Duodenal mucosa (tissue), 2 donors: ENCODE results near the gene FIBIN.
"Not testable (repeated sequence)": the region's sequence is repeated elsewhere in the genome, so short reads cannot be mapped to it uniquely, and the experiment has no call there.

Source experiments
- H3K27ac ChIP-seq: one replicate; pipeline ENCODE4 v1.7.0; 2013; ENCODE audit warnings: low read depth, low read length
- H3K27me3 ChIP-seq, 2 donors: one replicate each; pipeline ENCODE4 v1.7.0; 2013; ENCODE audit warnings: low read length in 2 of 2, control low read depth in 1 of 2; ENCODE audit not compliant: insufficient read depth in 2 of 2, control insufficient read depth in 1 of 2
- H3K36me3 ChIP-seq, 2 donors: one replicate each; pipeline ENCODE4 v1.7.0; 2013; ENCODE audit warnings: low read length in 2 of 2, control low read depth in 1 of 2; ENCODE audit not compliant: insufficient read depth in 2 of 2, control insufficient read depth in 1 of 2
- H3K4me1 ChIP-seq, 2 donors: one replicate each; pipeline ENCODE4 v1.7.0; 2013; ENCODE audit warnings: low read length in 2 of 2, control low read depth in 1 of 2; ENCODE audit not compliant: insufficient read depth in 2 of 2, control insufficient read depth in 1 of 2
- H3K4me3 ChIP-seq, 2 donors: one replicate each; pipeline ENCODE4 v1.7.0; 2013; ENCODE audit warnings: low read length in 2 of 2, low read depth in 1 of 2
- H3K9ac ChIP-seq, 2 donors: one replicate each; pipeline ENCODE4 v1.7.0; 2013; ENCODE audit warnings: low read length in 2 of 2, low read depth in 1 of 2
- H3K9me3 ChIP-seq, 2 donors: one replicate each; pipeline ENCODE4 v1.7.0; 2013; ENCODE audit warnings: low read length in 2 of 2, control low read depth in 1 of 2; ENCODE audit not compliant: control insufficient read depth in 1 of 2

The FIBIN gene

DNA sequence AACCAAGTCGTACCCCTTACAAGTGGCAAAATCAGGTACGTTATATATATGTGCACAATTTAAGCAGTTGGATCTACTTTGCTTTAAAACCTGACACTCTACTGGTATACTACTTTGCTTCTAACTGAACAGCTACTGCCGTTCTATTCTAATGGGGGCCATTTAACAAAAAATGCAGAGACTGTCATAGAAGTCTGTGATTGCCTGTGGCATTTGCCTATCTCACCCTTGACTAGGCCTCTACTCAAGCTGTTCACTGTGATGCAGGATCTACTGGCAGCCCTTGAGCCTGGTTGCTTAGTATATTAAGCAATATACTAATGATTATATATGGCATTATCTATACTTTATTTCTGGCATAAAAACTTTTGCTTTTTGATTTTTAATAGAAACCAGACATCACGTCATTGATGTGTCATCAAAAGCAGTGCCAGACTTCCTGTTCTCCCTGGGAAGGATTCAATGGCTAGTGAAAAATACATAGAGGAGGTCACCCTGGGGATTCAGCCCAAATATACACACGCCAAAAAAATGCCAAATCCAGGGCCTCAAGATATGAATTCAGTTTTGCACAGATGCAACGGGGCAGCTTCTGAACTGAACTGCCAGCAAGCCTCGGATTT lies 40.0 kb upstream of the FIBIN start:
- Histone ChIP-seq H3K4me3 (no peak overlapping the region), H3K36me3 (no peaks in the 10 kb centered on the region), H3K27ac (no peak overlapping the region), H3K4me1 (no peaks in the 10 kb centered on the region), H3K9me3 (no peaks in the 10 kb centered on the region), H3K9ac (no peak overlapping the region), H3K27me3 (no peaks in the 10 kb centered on the region)

DNA sequence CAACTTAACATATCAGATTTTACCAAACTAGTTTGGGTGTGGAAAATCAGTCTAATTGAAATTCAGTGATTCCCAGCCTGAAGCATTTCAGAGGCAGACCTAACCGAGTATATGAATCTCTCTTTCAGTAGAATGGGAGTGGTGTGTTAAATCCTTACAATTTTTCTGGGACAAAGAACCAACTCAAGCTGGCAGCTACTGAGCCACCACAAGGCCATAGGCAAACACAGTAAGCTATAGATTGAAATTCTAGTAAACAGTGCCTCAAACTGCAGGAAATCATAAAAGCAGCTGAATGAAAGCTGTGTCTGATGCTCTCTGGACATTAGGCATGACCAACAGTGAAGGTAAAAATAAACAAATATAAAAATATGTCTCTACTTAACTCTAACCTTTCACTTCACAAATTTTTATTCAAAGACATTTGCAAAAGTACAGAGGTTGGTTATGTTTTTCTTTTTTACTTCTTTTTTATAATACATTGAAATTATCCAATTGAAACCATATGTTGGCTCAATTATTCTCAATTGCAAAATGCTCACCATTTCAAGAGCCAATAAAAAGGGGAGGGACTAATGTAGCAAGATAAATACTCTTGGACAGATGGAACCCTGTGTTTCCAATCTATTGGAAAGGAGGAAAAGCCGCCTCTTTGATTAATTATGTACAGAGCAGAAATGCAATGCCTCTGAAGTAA lies 35.8 kb upstream of the FIBIN start:
- Histone ChIP-seq H3K4me1 (no peaks in the 10 kb centered on the region), H3K9ac (no peak overlapping the region), H3K36me3 (no peaks in the 10 kb centered on the region), H3K27ac (no peak overlapping the region), H3K27me3 (no peaks in the 10 kb centered on the region), H3K4me3 (no peak overlapping the region), H3K9me3 (no peaks in the 10 kb centered on the region)

DNA sequence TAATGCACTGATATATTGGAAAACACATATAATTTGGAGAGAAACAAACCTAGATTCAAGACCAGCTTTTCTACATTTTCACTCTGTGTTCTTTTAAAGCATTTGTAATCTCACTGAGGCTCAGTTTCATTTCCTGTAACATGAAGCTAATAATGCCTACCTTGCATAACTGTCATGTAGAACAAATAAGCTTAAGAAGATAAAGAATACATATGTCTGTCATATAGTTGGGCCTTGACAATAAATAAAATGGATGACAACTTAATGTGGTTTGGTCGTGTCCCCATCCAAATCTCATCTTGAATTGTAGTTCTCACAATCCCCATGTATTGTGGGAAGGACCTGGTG lies 35.2 kb upstream of the FIBIN start:
- Histone ChIP-seq H3K36me3 (no peaks in the 10 kb centered on the region), H3K4me1 (no peaks in the 10 kb centered on the region), H3K27ac (no peak overlapping the region), H3K9ac (no peak overlapping the region), H3K4me3 (no peak overlapping the region), H3K27me3 (no peaks in the 10 kb centered on the region), H3K9me3 (no peaks in the 10 kb centered on the region)

DNA sequence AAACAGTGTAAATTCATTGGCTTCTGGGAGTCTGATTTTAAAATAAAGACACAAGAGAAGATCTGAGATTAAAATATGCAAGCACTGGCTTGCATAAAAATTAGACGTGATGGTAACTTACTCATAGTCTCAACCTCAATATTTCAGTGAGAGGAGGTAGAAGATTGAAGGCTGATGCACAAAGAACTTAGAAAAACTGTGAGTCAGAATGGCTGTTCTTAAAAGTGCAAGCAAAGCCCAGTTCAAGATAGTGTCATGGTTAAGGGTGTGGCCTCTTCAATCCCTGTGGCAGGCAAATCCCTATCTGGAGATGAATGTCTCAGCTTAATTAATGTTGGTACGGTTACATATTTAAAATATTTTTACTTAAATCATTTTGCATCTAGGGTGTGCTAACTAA lies 33.6 kb upstream of the FIBIN start:
- H3K27me3 ChIP-seq = no peaks in the 10 kb centered on the region
- no peaks in the 10 kb centered on the region for H3K4me1 ChIP-seq
- H3K27ac ChIP-seq = no peak overlapping the region
- no peak overlapping the region for H3K4me3 ChIP-seq
- no peaks in the 10 kb centered on the region for H3K9me3 ChIP-seq
- no peak overlapping the region for H3K9ac ChIP-seq
- H3K36me3 ChIP-seq = no peaks in the 10 kb centered on the region

DNA sequence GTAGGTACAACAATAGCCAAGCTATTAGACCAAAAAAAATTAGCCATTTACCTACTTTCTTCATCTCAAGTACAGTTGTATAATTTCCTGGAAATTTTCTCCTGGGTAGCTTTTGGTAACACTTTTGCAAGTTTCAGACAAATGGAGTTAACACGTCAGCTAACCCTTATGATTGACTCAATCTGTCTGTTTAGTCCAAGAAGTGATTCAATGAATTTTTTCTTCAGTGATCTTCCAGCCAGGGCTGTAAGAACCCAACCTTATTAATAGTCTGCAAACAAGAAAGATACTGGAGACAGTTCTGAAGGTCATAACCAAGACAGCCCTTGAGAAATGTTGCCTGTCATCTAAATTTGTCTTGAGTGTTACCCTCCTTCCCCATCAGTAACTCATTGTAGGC lies 30.1 kb upstream of the FIBIN start:
- no peaks in the 10 kb centered on the region for H3K4me1 ChIP-seq
- no peaks in the 10 kb centered on the region for H3K9me3 ChIP-seq
- no peaks in the 10 kb centered on the region for H3K27me3 ChIP-seq
- H3K36me3 ChIP-seq = no peaks in the 10 kb centered on the region
- no peak overlapping the region for H3K4me3 ChIP-seq
- no peak overlapping the region for H3K9ac ChIP-seq
- H3K27ac ChIP-seq = no peak overlapping the region

DNA sequence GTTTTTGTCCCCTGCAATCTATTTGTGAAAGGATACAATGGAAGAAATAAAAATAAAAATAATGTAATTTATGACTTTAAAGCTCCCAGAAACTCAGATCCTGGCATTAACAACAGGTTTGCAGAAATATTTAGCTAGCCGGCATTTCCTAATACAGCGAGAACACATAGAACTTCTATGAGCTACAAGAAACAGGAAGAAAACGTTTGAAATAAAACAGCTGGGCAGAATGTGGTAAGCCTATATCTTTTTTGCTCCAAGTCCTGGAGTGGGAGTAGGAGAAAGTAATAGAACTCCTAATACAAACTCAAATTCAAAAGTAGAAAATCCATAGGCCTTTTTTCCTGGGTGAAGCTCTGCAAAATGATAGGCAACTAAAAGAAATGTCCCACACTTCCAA lies 29.6 kb upstream of the FIBIN start:
- no peak overlapping the region for H3K9ac ChIP-seq
- no peaks in the 10 kb centered on the region for H3K36me3 ChIP-seq
- no peaks in the 10 kb centered on the region for H3K9me3 ChIP-seq
- no peaks in the 10 kb centered on the region for H3K4me1 ChIP-seq
- no peak overlapping the region for H3K27ac ChIP-seq
- H3K27me3 ChIP-seq = no peaks in the 10 kb centered on the region
- no peak overlapping the region for H3K4me3 ChIP-seq

DNA sequence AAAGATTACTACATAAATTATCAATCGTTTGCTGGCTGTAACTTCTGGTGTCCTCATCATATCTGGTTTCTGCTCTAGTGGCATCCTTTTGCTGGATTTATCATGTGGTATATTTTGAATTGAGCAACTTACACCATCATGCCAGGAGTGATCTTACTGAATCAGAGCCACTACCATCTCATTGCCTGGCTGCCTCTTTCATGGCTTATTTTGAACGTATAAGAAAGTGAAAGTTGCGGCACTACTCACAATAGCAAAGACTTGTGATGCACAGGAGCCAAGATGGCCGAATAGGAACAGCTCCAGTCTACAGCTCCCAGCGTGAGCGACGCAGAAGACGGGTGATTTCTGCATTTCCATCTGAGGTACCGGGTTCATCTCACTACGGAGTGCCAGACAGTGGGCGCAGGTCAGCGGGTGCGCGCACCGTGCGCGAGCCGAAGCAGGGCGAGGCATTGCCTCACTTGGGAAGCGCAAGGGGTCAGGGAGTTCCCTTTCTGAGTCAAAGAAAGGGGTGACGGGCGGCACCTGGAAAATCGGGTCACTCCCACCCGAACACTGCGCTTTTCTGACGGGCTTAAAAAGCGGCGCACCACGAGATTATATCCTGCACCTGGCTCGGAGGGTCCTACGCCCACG lies 28.9 kb upstream of the FIBIN start:
- H3K9me3 ChIP-seq, H3K9ac ChIP-seq, H3K36me3 ChIP-seq, H3K27ac ChIP-seq, H3K4me1 ChIP-seq, H3K27me3 ChIP-seq, H3K4me3 ChIP-seq: not testable (repeated sequence)

DNA sequence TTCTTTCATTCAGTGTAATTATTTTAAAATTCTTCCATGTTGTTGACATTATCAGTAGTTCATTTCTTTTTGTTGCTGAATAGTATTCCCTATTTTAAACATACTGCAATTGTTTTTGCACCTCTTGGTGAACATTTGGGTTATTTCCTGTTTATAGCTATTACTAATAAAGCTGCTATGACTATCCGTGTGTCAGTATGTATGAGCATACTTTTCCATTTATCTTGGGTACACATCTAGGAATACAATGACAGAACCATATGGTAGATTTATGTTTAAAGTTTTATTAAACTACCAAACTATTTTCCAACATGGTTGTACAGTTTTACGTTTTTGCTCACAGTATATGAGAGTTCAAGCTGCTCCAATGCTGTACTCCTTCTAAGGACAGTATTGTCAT lies 22.0 kb upstream of the FIBIN start:
- Histone ChIP-seq H3K9me3 (no peaks in the 10 kb centered on the region), H3K27ac (no peak overlapping the region), H3K4me1 (no peaks in the 10 kb centered on the region), H3K36me3 (no peaks in the 10 kb centered on the region), H3K4me3 (no peak overlapping the region), H3K27me3 (no peaks in the 10 kb centered on the region), H3K9ac (no peak overlapping the region)

DNA sequence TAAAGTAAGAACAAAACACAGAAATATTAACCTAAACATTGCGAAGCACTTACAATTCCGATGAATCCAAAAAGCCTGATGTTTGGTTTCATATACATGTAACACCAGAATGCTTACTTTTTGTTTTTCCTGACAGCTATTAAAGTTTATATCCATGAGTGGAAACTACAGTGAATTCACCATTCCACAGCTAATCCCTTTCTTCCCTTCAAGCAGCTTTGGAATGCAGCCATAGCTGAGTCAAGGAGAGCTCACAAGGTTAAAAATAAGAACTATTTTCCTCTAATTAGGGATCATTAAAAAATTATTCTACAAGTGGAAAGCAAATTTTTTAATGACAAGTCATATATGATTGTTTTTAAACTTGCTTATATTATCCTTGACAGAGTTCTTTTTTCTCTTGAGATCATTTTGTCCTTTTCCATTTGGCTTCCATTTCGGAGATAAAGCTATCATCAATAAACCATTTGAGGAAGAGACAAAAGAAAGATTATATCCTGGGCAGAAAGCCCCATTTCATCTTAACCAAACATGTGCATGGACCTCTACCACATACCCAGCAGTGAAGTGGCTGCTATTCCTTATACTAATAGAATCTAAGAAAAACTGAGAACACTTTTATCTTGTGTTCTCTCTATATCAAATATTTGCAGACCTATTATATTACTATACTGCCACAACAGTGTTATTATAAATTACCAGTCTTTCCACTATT lies 19.7 kb upstream of the FIBIN start:
- no peaks in the 10 kb centered on the region for H3K27me3 ChIP-seq
- H3K36me3 ChIP-seq = no peaks in the 10 kb centered on the region
- peak overlapping the region; percentile 6 for H3K27ac ChIP-seq
- H3K9ac ChIP-seq = no peak overlapping the region
- H3K4me1 ChIP-seq = no peaks in the 10 kb centered on the region
- H3K4me3 ChIP-seq = no peak overlapping the region
- H3K9me3 ChIP-seq = peaks cover 0 to 2% of the 10 kb centered on the region in 2 donors

DNA sequence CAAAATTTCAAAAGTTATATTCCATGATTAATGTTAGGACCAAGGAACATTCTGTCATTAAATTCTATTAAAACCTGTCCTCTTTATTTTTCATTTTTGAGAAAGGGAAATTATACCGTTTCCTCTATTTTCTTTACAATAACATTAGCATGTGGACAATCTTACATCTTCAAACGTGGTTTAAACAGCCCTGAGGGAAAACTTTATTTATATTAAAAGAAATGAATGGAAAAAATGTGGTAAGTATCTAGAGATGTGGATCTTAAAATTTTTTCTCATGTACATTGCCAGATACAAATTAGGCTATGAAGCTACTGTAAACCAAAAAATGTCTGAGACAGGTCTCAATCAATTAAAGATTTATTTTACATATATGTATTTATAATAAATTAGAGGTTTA lies 18.9 kb upstream of the FIBIN start:
- H3K27ac ChIP-seq = no peak overlapping the region
- peaks cover 2 to 8% of the 10 kb centered on the region in 2 donors for H3K9me3 ChIP-seq
- no peaks in the 10 kb centered on the region for H3K4me1 ChIP-seq
- no peaks in the 10 kb centered on the region for H3K36me3 ChIP-seq
- H3K27me3 ChIP-seq = no peaks in the 10 kb centered on the region
- no peak overlapping the region for H3K9ac ChIP-seq
- no peak overlapping the region for H3K4me3 ChIP-seq
